ENCODE results near the gene CUX1.
"Not testable (repeated sequence)": the region's sequence is repeated elsewhere in the genome, so short reads cannot be mapped to it uniquely, and the experiment has no call there.

The CUX1 gene

DNA sequence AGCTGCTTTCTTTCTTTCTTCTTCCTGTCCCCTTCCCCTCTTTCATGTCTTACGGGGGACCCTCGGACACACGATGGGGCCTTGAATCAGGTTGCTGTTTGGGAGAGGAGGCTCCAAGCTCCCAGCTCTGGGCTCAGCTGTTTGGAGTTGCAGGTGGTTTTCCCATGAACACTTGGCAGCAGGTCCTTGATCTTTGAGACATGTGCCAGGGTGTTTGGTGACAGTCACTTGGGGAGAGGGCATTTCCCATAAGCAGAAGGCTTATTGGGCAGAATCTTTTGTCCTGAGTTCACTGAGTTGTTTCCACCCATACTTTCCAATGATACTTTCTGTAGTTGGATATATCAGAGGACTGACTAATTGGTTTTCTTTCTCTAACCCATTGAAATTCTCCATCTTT is 364.6 kb downstream of the CUX1 start:
- TF ChIP-seq SPI1 (IDR thresholded peaks at IDR 0.05; ENCODE audit: borderline replicate concordance, low read depth) = no peak
- TF ChIP-seq, protein P1, sequence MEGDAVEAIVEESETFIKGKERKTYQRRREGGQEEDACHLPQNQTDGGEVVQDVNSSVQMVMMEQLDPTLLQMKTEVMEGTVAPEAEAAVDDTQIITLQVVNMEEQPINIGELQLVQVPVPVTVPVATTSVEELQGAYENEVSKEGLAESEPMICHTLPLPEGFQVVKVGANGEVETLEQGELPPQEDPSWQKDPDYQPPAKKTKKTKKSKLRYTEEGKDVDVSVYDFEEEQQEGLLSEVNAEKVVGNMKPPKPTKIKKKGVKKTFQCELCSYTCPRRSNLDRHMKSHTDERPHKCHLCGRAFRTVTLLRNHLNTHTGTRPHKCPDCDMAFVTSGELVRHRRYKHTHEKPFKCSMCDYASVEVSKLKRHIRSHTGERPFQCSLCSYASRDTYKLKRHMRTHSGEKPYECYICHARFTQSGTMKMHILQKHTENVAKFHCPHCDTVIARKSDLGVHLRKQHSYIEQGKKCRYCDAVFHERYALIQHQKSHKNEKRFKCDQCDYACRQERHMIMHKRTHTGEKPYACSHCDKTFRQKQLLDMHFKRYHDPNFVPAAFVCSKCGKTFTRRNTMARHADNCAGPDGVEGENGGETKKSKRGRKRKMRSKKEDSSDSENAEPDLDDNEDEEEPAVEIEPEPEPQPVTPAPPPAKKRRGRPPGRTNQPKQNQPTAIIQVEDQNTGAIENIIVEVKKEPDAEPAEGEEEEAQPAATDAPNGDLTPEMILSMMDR (IDR thresholded peaks at IDR 0.05; ENCODE audit: insufficient read depth, low read length) = no peak
- no peak for TF ChIP-seq POLR2AphosphoS5 (IDR thresholded peaks at IDR 0.05; ENCODE audit: low read depth)
- TF ChIP-seq GABPA (IDR thresholded peaks at IDR 0.05; ENCODE audit: low read depth) = no peak
- TF ChIP-seq, protein P2, sequence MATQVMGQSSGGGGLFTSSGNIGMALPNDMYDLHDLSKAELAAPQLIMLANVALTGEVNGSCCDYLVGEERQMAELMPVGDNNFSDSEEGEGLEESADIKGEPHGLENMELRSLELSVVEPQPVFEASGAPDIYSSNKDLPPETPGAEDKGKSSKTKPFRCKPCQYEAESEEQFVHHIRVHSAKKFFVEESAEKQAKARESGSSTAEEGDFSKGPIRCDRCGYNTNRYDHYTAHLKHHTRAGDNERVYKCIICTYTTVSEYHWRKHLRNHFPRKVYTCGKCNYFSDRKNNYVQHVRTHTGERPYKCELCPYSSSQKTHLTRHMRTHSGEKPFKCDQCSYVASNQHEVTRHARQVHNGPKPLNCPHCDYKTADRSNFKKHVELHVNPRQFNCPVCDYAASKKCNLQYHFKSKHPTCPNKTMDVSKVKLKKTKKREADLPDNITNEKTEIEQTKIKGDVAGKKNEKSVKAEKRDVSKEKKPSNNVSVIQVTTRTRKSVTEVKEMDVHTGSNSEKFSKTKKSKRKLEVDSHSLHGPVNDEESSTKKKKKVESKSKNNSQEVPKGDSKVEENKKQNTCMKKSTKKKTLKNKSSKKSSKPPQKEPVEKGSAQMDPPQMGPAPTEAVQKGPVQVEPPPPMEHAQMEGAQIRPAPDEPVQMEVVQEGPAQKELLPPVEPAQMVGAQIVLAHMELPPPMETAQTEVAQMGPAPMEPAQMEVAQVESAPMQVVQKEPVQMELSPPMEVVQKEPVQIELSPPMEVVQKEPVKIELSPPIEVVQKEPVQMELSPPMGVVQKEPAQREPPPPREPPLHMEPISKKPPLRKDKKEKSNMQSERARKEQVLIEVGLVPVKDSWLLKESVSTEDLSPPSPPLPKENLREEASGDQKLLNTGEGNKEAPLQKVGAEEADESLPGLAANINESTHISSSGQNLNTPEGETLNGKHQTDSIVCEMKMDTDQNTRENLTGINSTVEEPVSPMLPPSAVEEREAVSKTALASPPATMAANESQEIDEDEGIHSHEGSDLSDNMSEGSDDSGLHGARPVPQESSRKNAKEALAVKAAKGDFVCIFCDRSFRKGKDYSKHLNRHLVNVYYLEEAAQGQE (IDR thresholded peaks at IDR 0.05; ENCODE audit: insufficient replicate concordance, low read depth) = no peak
- DNase-seq (ENCODE audit: low read depth in 1 of 2, low spot score in 1 of 2) = no peak
- Histone ChIP-seq H3K4me3 (replicated peaks; ENCODE audit: insufficient read depth, low read length) (no peak overlapping the region), H3K27me3 (ENCODE audit: insufficient read depth, poor library complexity, severe bottlenecking) (no peaks in the 10 kb centered on the region), H3K27ac (replicated peaks) (no peak overlapping the region)

- not testable (repeated sequence) for H3K4me3 ChIP-seq (replicated peaks; ENCODE audit: insufficient read depth, low read length); H3K27ac ChIP-seq (replicated peaks); DNase-seq (ENCODE audit: low read depth in 1 of 2, low spot score in 1 of 2); H3K27me3 ChIP-seq (ENCODE audit: insufficient read depth, poor library complexity, severe bottlenecking)
Observed at GRCh38 chr7:102183848-102184247, 366.4 kb downstream of the CUX1 start.

GRCh38 chr7:102184303-102184702 is 366.9 kb downstream of the CUX1 start:
- TF ChIP-seq, protein P2 (IDR thresholded peaks at IDR 0.05; ENCODE audit: insufficient replicate concordance, low read depth) = no peak
- TF ChIP-seq, protein P1 (IDR thresholded peaks at IDR 0.05; ENCODE audit: insufficient read depth, low read length) = no peak

DNA sequence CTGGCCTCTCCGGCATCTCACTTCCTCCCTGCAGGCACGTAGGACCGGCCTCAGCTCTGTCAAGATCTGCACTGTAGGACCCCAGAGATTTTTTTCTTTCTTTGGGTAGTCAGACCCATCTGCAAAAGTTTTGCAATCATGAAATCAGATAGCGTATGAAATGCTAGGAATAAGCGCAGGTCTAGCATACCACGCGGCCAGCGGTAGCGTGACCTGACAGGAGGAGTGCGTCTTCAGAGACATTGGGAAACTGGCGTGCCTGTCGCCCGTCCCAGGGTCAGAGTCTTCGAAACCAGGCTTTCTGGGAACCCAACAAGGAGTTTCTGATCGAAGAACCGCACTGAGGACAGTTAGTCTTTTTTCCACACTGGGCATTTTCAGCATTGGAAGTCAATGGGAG is 368.4 kb downstream of the CUX1 start:
- TF ChIP-seq, protein P2 (IDR thresholded peaks at IDR 0.05; ENCODE audit: insufficient replicate concordance, low read depth) = no peak
- TF ChIP-seq, protein P1 (IDR thresholded peaks at IDR 0.05; ENCODE audit: insufficient read depth, low read length) = no peak
- no peak for TF ChIP-seq POLR2AphosphoS5 (IDR thresholded peaks at IDR 0.05; ENCODE audit: low read depth)
- TF ChIP-seq GABPA (IDR thresholded peaks at IDR 0.05; ENCODE audit: low read depth) = no peak
- TF ChIP-seq SPI1 (IDR thresholded peaks at IDR 0.05; ENCODE audit: borderline replicate concordance, low read depth) = no peak

More at GRCh38 chr7:102184303-102184702, 366.9 kb downstream of the CUX1 start:
- H3K4me3 ChIP-seq (replicated peaks; ENCODE audit: insufficient read depth, low read length) = no peak overlapping the region
- DNase-seq (ENCODE audit: low read depth in 1 of 2, low spot score in 1 of 2) = no peak
- no peaks in the 10 kb centered on the region for H3K27me3 ChIP-seq (ENCODE audit: insufficient read depth, poor library complexity, severe bottlenecking)
- no peak overlapping the region for H3K27ac ChIP-seq (replicated peaks)

More for the DNA sequence above, 368.4 kb downstream of the CUX1 start:
- DNase-seq (ENCODE audit: low read depth in 1 of 2, low spot score in 1 of 2) = no peak
- Histone ChIP-seq H3K27me3 (ENCODE audit: insufficient read depth, poor library complexity, severe bottlenecking) (no peaks in the 10 kb centered on the region), H3K27ac (replicated peaks) (no peak overlapping the region), H3K4me3 (replicated peaks; ENCODE audit: insufficient read depth, low read length) (no peak overlapping the region)

All from HL-60 (cell line).